ENCODE measurements around the gene SOCS1. TPM values are rescaled to one million over a fixed set of nuclear protein-coding genes. Genes with fewer than 3 reads are reported as not detected.

Gene SOCS1
- total and polyA plus RNA-seq, 9 of the 15 experiments (the other 6 are each of a cell fraction or from before 2014, with no cell fraction given), result 0.04 to 7.5 (median 2.3) TPM

DNA sequence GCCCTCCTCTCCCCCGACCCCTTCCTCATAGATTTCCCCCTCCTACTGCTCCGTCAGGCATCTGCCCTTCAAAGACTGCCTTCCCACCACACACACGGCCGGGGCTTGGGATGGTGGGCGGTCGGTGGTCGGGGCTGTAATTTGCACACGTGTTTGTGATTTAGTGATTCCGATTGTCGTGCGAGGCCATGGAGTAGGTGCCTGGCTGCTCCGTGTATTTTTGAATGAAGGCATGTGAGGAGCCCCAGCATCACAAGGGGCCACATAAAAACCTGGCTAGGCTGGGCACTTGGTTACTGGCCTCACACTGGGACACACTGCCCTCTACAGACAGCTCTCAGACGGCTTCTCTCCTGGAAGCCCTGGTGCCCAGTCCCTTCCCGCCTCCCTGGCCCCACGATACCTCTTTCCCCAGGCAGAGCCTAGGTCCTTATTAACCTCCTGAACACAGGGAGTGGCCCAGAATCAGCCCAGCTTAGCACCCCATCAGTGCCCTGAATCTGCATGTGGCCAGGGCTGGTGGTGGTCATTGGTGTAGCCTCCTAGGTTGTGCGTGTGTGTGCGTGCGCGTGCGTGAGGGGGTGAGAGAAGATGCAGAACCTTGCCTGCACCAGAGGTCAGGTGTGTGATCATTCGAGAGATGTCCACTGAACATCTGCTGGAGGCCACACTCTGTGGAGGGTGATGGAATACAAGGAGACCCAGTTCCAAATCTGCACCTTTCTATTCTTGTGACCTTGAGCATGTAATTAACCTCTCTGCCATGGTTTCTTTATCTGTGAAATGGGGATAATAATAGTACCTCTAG is 1.3 kb upstream of the SOCS1 start:
- WGBS (ENCODE audit: insufficient coverage, low coverage, missing lambda C conversion rate), result 20% methylated on average over 21 of the region's 21 CpGs
- TF ChIP-seq PHF8 (IDR thresholded peaks at IDR 0.05; ENCODE audit: borderline replicate concordance, low read length), result no peak
- no peak for TF ChIP-seq CREB1 (IDR thresholded peaks at IDR 0.05)
- TF ChIP-seq CREB1 (CRISPR knock-in tag; IDR thresholded peaks at IDR 0.05), result no peak
- peak; percentile 24; the same call in 1 of the 2 replicates for TF ChIP-seq CREM (IDR thresholded peaks at IDR 0.05; ENCODE audit: low read depth)
- TF ChIP-seq, protein P1, sequence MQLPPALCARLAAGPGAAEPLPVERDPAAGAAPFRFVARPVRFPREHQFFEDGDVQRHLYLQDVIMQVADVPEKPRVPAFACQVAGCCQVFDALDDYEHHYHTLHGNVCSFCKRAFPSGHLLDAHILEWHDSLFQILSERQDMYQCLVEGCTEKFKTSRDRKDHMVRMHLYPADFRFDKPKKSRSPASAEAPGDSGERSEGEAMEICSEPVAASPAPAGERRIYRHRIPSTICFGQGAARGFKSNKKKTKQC (CRISPR knock-in tag; IDR thresholded peaks at IDR 0.05), result no peak
- peak; percentile 43; the same call in 1 of the 2 replicates for TF ChIP-seq RB1 (IDR thresholded peaks at IDR 0.05; ENCODE audit: low read depth)
- TF ChIP-seq ZNF253 (CRISPR knock-in tag; conservative IDR thresholded peaks at IDR 0.05), result no peak
- TF ChIP-seq SMARCB1 (IDR thresholded peaks at IDR 0.05; ENCODE audit: insufficient read length, low read depth), result no peak
- TF ChIP-seq, protein P2, sequence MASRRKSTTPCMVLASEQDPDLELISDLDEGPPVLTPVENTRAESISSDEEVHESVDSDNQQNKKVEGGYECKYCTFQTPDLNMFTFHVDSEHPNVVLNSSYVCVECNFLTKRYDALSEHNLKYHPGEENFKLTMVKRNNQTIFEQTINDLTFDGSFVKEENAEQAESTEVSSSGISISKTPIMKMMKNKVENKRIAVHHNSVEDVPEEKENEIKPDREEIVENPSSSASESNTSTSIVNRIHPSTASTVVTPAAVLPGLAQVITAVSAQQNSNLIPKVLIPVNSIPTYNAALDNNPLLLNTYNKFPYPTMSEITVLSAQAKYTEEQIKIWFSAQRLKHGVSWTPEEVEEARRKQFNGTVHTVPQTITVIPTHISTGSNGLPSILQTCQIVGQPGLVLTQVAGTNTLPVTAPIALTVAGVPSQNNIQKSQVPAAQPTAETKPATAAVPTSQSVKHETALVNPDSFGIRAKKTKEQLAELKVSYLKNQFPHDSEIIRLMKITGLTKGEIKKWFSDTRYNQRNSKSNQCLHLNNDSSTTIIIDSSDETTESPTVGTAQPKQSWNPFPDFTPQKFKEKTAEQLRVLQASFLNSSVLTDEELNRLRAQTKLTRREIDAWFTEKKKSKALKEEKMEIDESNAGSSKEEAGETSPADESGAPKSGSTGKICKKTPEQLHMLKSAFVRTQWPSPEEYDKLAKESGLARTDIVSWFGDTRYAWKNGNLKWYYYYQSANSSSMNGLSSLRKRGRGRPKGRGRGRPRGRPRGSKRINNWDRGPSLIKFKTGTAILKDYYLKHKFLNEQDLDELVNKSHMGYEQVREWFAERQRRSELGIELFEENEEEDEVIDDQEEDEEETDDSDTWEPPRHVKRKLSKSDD (conservative IDR thresholded peaks at IDR 0.05; ENCODE audit: low read length), result no peak
- no peak for TF ChIP-seq SPI1 (IDR thresholded peaks at IDR 0.05; ENCODE audit: borderline replicate concordance, low read depth, low read length)
- TF ChIP-seq, protein P3, sequence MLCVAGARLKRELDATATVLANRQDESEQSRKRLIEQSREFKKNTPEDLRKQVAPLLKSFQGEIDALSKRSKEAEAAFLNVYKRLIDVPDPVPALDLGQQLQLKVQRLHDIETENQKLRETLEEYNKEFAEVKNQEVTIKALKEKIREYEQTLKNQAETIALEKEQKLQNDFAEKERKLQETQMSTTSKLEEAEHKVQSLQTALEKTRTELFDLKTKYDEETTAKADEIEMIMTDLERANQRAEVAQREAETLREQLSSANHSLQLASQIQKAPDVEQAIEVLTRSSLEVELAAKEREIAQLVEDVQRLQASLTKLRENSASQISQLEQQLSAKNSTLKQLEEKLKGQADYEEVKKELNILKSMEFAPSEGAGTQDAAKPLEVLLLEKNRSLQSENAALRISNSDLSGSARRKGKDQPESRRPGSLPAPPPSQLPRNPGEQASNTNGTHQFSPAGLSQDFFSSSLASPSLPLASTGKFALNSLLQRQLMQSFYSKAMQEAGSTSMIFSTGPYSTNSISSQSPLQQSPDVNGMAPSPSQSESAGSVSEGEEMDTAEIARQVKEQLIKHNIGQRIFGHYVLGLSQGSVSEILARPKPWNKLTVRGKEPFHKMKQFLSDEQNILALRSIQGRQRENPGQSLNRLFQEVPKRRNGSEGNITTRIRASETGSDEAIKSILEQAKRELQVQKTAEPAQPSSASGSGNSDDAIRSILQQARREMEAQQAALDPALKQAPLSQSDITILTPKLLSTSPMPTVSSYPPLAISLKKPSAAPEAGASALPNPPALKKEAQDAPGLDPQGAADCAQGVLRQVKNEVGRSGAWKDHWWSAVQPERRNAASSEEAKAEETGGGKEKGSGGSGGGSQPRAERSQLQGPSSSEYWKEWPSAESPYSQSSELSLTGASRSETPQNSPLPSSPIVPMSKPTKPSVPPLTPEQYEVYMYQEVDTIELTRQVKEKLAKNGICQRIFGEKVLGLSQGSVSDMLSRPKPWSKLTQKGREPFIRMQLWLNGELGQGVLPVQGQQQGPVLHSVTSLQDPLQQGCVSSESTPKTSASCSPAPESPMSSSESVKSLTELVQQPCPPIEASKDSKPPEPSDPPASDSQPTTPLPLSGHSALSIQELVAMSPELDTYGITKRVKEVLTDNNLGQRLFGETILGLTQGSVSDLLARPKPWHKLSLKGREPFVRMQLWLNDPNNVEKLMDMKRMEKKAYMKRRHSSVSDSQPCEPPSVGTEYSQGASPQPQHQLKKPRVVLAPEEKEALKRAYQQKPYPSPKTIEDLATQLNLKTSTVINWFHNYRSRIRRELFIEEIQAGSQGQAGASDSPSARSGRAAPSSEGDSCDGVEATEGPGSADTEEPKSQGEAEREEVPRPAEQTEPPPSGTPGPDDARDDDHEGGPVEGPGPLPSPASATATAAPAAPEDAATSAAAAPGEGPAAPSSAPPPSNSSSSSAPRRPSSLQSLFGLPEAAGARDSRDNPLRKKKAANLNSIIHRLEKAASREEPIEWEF (CRISPR knock-in tag; IDR thresholded peaks at IDR 0.05), result no peak
- TF ChIP-seq EZH2 (IDR thresholded peaks at IDR 0.05; ENCODE audit: borderline replicate concordance, low read depth, low read length), result no peak

More for the DNA sequence above, 1.3 kb upstream of the SOCS1 start:
- in situ Hi-C loops (cut with MboI), result no loop called here
- ChIA-PET POLR2A (interaction anchor here (0.7 to 1.8 kb wide), 6 partner anchors 8 to 144 kb away, joined by 3 to 6 read pairs (median 3); no protein-coding TSS in a partner anchor), CTCF (ENCODE audit: low intra/inter-chr PET ratio) (interaction anchor here (2.0 to 5.2 kb wide), 2 partner anchors 99 to 286 kb away, joined by 6 to 58 read pairs; no protein-coding TSS in a partner anchor)
- peaks cover 33% of the 10 kb centered on the region for H3K79me2 ChIP-seq (ENCODE audit: control insufficient read depth, insufficient read depth, low read length)
- H3K27me3 ChIP-seq (ENCODE audit: control insufficient read depth in 2 of 2, insufficient read depth in 2 of 2, low read length in 2 of 2), result peaks cover 0 to 9% of the 10 kb centered on the region in 2 experiments; a peak in 1 of 5 replicates
- H2AFZ ChIP-seq (ENCODE audit: low read depth, low read length), result 0 out of 2 replicates have a peak overlapping the region, but pooled peaks have one; percentile 92
- H3K4me2 ChIP-seq (ENCODE audit: insufficient read depth, low read length), result peak overlapping the region; percentile 77
- peak; percentile 87 for FAIRE-seq
- H4K20me1 ChIP-seq (replicated peaks; ENCODE audit: control insufficient read depth, insufficient read depth, low read length), result peaks cover 11% of the 10 kb centered on the region; the same call in 1 of the 2 replicates
- peaks cover 32 to 40% of the 10 kb centered on the region in 2 experiments; a peak in 4 of 5 replicates for H3K4me1 ChIP-seq (replicated peaks in 1 of 2; ENCODE audit: control insufficient read depth in 2 of 2, insufficient read depth in 2 of 2, low read length in 2 of 2)
- ATAC-seq, result peak; percentile 68
- peak; percentile 64 to 85 (median 76) for DNase-seq (ENCODE audit: extremely low read depth in 1 of 4, low spot score in 3 of 4)
- no peaks in the 10 kb centered on the region for H3K9me1 ChIP-seq (ENCODE audit: control insufficient read depth, insufficient read depth, low read length)
- H3K9ac ChIP-seq (ENCODE audit: insufficient read depth in 1 of 2, low read depth in 2 of 2, low read length in 2 of 2), result peak overlapping the region; percentile 80 to 91; a peak in 2 of 4 replicates
- no TSS peak for BruUV-seq (replicated peaks)
- peaks cover 18% of the 10 kb centered on the region; the same call in 1 of the 3 replicates for H3K36me3 ChIP-seq (ENCODE audit: control insufficient read depth, insufficient read depth, low read length)
- H3K27ac ChIP-seq (ENCODE audit: extremely low read depth, low read depth, low read length), result no peak overlapping the region; the same call in 2 of the 3 replicates
- no peaks in the 10 kb centered on the region for H3K9me3 ChIP-seq (replicated peaks; ENCODE audit: control insufficient read depth, insufficient read depth, low read depth, low read length)
- intact Hi-C loops (cut with micrococcal nuclease), result loop anchor here (1.0 to 10.0 kb wide), 4 partner anchors 53 to 285 kb away; no protein-coding TSS in a partner anchor
- H3K4me3 ChIP-seq, result peak overlapping the region; percentile 82

All from K562 (cell line).